HG03175 (cell line): ENCODE measurements around the gene YIF1A.

Source experiments
- ATAC-seq: cut with Tn5 transposase; IDR thresholded peaks from one replicate; pipeline ENCODE4 v1.9.1; 2021; ENCODE audit warnings: mild to moderate bottlenecking, moderate library complexity; ENCODE audit not compliant: unreplicated experiment

The YIF1A gene

GRCh38 chr11:66248903-66249302 lies 40.0 kb downstream of the YIF1A start:
- no peak for ATAC-seq

DNA sequence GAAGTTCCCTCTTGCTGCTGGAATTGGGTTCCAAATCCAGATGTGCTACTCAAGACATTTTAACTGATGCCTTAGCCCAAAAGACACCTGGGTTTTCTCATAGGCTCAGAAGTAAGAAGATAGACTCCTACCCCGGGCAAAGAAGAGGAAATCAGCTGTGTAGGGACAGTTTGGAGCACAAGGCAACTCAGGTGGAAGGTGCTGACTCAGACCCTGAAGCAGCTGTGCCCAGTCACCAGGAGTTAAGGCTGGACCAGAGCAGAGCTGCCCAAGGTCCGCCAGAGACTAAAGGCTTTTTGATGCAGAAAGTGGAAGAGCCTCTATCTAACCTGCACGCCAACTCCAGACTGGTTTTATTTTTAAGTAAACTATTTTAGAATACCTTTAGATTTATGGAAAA lies 41.1 kb downstream of the YIF1A start:
- ATAC-seq, result no peak

- ATAC-seq, result no peak
Observed at GRCh38 chr11:66247295-66247694, 41.6 kb downstream of the YIF1A start.

- no peak for ATAC-seq
Observed at GRCh38 chr11:66243782-66244535, 45.0 kb downstream of the YIF1A start.

- no peak for ATAC-seq
Observed at GRCh38 chr11:66242095-66242765, 46.7 kb downstream of the YIF1A start.

DNA sequence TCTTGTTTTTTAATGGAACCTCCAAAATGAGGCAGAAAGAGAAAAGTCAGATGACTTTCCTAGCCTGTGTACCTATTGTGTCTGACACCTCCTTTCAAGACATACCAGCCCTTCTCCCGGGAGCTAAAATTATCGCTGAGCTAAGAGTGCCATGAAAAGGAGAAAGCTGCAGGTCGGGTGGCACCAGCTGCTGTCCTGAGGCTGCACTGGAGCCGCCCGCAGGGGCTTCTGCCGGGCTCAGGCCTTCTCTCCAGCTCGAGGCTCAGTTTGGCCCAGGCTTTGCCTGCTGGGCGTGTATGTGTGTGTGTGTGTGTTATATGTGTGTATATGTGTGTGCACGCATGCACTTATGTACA lies 48.2 kb downstream of the YIF1A start:
- no peak for ATAC-seq

DNA sequence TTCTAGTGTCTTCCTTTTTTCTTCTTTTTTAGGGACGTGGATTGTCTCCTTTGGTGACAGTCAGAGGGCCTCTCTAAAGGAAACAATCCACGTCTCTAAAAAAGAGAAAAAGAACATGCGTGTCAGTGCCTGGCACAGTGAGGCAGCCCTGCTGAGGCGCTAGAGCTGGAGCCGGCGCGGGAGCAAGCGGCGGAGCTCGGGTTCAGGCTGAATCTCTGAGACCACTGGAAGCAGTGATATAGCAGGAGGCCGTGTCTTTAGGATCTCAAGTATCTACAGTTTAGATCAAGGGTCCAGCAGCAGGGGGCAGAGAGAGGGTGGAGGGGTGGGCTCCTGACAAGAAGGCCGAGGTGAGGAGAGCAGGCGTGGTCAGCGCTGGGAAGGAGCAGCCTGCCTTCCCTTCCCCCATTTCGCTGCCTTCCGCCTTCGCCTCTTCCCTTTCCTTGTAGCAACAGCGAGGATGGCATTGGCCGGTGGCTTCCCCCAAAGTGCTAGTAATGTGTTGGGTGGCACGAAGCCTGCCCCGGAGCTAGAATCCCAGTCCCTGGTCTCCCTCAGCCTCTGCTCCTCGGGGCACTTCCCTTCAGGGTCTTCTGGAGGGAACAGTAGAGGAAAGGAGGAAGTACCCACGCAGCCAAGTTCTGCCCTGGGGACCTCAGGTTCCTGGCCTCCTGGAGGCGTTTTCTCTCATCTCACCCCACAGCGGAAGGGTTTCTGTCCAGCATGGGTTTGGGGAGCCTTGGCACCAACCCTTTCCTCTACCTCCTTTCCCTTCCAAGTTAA lies 48.8 kb downstream of the YIF1A start:
- no peak for ATAC-seq

GRCh38 chr11:66239511-66239910 lies 49.4 kb downstream of the YIF1A start:
- ATAC-seq, result no peak

- no peak for ATAC-seq
Observed at GRCh38 chr11:66238786-66239413, 50.0 kb downstream of the YIF1A start.

- ATAC-seq, result no peak
Observed at GRCh38 chr11:66237867-66238266, 51.1 kb downstream of the YIF1A start.

DNA sequence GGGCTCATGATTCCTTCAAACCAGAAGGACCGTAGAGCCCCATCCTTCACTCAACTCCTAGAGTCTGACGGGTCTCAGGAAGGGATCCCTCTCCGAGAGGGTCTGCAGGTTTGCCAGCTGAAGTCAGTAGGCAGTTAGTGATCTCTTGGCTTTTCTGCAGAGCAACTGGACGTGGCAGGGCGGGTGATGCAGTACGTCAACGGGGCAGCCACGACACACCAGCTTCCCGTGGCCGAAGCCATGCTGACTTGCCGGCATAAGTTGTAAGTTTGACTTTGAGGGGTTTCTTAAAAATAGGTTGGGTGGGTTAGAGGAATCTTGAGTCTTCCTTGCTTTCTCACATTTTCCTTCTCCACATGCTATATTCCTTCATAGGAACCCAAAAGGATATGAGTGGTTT lies 53.8 kb downstream of the YIF1A start:
- no peak for ATAC-seq
